T-helper 17 cell (primary cell): ENCODE data around the gene RNF151. TPM values are rescaled to one million over a fixed set of nuclear protein-coding genes. Genes with fewer than 3 reads are reported as not detected.
A peak's percentile ranks its signal among the peaks of the same experiment; 100 is the strongest.

Source experiments
- ATAC-seq: fragments of 150-1000 bp; cut with Tn5 transposase; 2 replicates; pipeline ENCODE4 v1.10.0; 2021; ENCODE audit warnings: mild to moderate bottlenecking, moderate library complexity
- DNase-seq, 3 donors: peaks; one replicate each; pipeline versions ENCODE4 v3.0.0 to v3.0.0-alpha.2; 2020 to 2021
- H3K9me3 ChIP-seq: one replicate; pipeline ENCODE4 v1.7.0; 2013; ENCODE audit warnings: low read length, mild to moderate bottlenecking; ENCODE audit not compliant: control insufficient read depth, poor library complexity, severe bottlenecking
- H3K27ac Mint-ChIP-seq: one replicate; pipeline ENCODE4 v1.8.0; 2022; ENCODE audit warnings: mild to moderate bottlenecking, moderate library complexity, mixed read lengths
- H3K27me3 Mint-ChIP-seq: one replicate; pipeline ENCODE4 v1.8.0; 2022; ENCODE audit warnings: mixed read lengths
- H3K36me3 Mint-ChIP-seq: one replicate; pipeline ENCODE4 v1.8.0; 2022; ENCODE audit warnings: low read depth, mixed read lengths
- H3K4me1 Mint-ChIP-seq: one replicate; pipeline ENCODE4 v1.8.0; 2022; ENCODE audit warnings: mild to moderate bottlenecking, mixed read lengths
- H3K4me3 Mint-ChIP-seq: one replicate; pipeline ENCODE4 v1.8.0; 2022; ENCODE audit warnings: mild to moderate bottlenecking, moderate library complexity, mixed read lengths
- total RNA-seq, 4 donors: library from RNA in 2 of 4; stranded (reverse) in 2 of 4; gene quantifications; one replicate each; pipeline ENCODE4 v1.2.3 and lab custom pipeline; 2022 to 2026

Gene RNF151
- total RNA-seq, 2 donors from 2014 or later = not detected

DNA sequence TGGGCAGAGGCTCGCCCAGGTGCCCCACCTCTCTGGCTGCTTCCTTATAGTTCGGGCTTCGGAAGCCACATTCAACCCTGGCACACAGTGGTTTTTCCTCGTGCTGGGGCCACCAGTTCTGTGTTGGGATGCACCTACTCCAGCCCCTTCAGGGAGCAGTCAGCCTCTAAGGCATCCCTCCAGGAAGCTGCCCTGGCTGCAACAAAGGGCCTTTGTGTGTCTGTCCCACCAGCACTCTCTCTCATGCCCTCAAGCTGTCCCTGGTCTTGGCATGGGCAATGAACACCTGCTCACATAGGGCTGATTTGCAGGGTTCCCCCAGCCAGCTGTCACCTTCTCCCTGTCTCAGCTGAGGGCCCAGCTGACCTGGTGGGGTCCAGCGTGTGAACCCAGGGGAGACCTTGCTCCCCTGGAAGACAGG is 15.4 kb downstream of the RNF151 start:
- Mint-ChIP-seq H3K4me3 (no peak overlapping the region), H3K4me1 (peaks cover 12% of the 10 kb centered on the region), H3K27ac (no peak overlapping the region), H3K27me3 (peaks cover 18% of the 10 kb centered on the region), H3K36me3 (no peaks in the 10 kb centered on the region)
- no peaks in the 10 kb centered on the region for H3K9me3 ChIP-seq
- ATAC-seq = no peak
- DNase-seq = no peak

- ATAC-seq (no peak), DNase-seq (no peak)
- Mint-ChIP-seq H3K27ac (no peak overlapping the region), H3K4me3 (peak overlapping the region; percentile 87), H3K4me1 (peaks cover 12% of the 10 kb centered on the region), H3K36me3 (no peaks in the 10 kb centered on the region), H3K27me3 (peaks cover 18% of the 10 kb centered on the region)
- no peaks in the 10 kb centered on the region for H3K9me3 ChIP-seq
Observed at GRCh38 chr16:1982991-1983543, 16.4 kb downstream of the RNF151 start.

- H3K4me3 Mint-ChIP-seq = peak within 1 kb of the TSS; percentile 87
- peak within 1 kb of the TSS; percentile 41 for H3K27ac Mint-ChIP-seq
- H3K36me3 Mint-ChIP-seq = no peaks in the 10 kb centered on the region
- no peaks in the 10 kb centered on the region for H3K9me3 ChIP-seq
- ATAC-seq (peak; percentile 69), DNase-seq (peak; percentile 39 to 55 (median 51))
- peaks cover 12% of the 10 kb centered on the region for H3K4me1 Mint-ChIP-seq
- H3K27me3 Mint-ChIP-seq = peaks cover 20% of the 10 kb centered on the region
Observed at GRCh38 chr16:1983544-1984346, 17.1 kb downstream of the RNF151 start, which contains the start of gene GFER. Gene GFER, plus strand, starts transcription at chr16:1984193. Its CDS starts 26 bp downstream, at chr16:1984219.

DNA sequence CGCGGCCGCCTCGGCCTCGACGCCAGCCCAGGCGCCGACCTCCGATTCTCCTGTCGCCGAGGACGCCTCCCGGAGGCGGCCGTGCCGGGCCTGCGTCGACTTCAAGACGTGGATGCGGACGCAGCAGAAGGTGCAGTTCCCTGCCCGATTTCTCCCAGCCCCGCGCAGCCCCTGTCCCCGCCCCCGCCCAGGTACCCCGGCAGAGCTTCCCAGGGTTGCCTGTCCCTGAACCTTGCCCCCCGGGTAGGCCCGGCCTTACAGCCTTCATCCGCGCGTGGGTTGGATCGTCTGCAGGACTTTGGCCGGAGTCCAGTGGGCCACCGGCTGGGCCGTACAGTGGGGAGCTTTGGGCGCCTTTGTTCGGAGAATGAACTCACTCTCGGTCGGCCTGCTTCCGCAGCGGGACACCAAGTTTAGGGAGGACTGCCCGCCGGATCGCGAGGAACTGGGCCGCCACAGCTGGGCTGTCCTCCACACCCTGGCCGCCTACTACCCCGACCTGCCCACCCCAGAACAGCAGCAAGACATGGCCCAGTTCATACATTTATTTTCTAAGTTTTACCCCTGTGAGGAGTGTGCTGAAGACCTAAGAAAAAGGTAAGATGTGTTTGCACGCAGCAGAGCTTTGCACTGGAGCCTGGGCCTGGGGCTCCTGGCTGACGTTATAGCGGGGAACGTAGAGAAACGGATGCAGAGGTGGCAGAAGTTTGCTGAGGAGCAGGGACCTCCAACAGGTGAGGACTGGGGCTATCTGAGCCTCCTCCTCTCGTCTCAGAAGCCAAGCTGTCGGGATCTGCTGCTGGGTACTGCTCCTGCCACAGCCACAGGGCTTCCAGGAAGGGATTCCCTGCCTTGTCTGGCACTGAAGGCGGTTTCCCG is 17.9 kb downstream of the RNF151 start:
- DNase-seq (no peak), ATAC-seq (peak; percentile 47)
- Mint-ChIP-seq H3K4me1 (peaks cover 14% of the 10 kb centered on the region), H3K36me3 (no peaks in the 10 kb centered on the region), H3K4me3 (peak overlapping the region; percentile 87), H3K27me3 (peaks cover 23% of the 10 kb centered on the region), H3K27ac (peak overlapping the region; percentile 41)
- no peaks in the 10 kb centered on the region for H3K9me3 ChIP-seq

DNA sequence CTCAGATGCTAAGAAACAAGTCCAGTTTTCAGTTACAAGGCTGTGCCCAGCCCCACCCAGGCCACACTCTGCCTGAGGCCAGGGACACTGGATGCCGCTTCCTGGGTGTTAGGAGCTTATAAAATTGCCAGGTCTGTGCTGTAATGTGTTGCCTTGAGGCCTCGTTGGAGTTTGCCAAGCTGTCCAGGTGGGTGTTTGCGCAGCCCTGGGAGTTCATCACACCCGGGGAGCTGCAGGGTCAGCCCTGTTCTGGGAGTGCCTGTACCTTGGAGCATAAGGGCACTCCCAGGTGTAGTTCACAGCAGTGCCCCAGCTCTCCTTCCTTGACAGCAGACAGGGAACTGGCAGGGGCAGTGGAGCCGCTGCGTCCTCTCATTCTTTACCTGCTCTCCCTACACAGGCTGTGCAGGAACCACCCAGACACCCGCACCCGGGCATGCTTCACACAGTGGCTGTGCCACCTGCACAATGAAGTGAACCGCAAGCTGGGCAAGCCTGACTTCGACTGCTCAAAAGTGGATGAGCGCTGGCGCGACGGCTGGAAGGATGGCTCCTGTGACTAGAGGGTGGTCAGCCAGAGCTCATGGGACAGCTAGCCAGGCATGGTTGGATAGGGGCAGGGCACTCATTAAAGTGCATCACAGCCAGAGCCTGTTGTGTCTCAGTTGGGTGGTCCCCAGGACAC is 19.0 kb downstream of the RNF151 start:
- Mint-ChIP-seq H3K36me3 (no peaks in the 10 kb centered on the region), H3K4me3 (peak overlapping the region; percentile 87), H3K27ac (no peak overlapping the region), H3K4me1 (peaks cover 14% of the 10 kb centered on the region), H3K27me3 (peaks cover 21% of the 10 kb centered on the region)
- ATAC-seq = no peak
- DNase-seq = no peak
- no peaks in the 10 kb centered on the region for H3K9me3 ChIP-seq

DNA sequence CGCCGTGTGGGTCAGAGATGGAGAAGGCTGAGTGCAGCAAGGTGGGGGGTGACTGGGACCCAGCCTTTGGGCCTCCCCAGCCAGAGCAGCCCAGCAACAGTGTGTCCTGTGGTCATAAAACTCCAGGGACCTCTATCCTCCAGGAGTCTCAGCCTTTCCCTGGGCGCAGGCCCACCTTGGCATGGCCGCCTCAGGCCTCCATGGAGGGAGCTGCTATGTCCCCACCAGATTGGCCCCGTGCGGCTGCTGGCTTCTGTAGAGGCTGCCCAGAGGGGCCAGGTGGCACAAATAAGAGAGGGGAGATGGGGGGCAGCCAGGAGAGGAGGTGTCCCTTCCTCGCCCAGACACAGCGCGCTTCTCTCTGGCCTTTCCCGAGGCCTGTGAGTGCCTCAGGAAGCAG is 20.5 kb downstream of the RNF151 start:
- Mint-ChIP-seq H3K27me3 (peaks cover 9% of the 10 kb centered on the region), H3K27ac (no peak overlapping the region), H3K4me1 (peaks cover 16% of the 10 kb centered on the region), H3K4me3 (no peak overlapping the region), H3K36me3 (no peaks in the 10 kb centered on the region)
- no peak for DNase-seq
- no peaks in the 10 kb centered on the region for H3K9me3 ChIP-seq
- ATAC-seq = no peak

DNA sequence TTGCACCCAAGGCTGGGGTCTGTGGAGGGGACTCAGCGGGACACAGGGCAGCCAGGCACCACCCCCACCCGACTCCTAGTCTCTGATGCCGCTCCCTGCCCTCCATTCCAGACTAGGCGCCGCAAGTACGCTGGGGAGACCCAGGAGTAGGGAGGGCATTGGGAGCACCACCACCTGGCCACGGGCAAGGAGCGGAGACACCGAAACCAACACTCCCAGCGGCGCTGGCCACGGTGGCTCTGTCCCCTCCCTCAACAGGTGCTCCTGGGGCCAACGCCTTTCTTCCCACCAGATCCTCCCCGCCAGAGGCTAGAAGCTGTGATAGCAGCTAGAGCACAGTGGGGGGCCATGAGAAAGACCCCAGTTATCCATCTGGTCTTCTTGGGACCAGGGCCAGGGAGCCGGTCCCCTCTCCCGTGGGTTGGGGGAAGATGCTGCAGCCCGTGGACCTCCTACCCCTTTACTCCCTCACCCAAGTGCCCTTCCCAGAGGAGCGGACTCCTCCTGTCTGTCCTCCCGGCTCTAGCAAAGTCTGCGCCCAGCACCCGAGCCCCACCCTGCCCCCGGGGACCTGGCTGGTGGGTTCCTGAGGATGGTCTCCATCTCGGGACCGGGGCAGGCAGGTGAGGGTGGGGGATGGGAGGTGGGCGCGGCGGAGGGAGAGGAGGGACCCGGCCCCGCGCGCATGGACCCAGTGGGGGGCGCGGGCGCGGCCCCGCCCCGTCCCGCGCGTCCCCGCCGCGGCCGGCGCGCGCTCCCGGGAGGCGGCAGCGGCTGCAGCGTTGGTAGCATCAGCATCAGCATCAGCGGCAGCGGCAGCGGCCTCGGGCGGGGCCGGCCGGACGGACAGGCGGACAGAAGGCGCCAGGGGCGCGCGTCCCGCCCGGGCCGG is 22.8 kb downstream of the RNF151 start, which contains the start of gene SYNGR3:
SYNGR3 (plus strand) TSS at position 762 of the 892 bp plus-strand sequence. CDS start 133 bp downstream, outside the sequence.
- DNase-seq (no peak), ATAC-seq (no peak)
- Mint-ChIP-seq H3K4me1 (peaks cover 12% of the 10 kb centered on the region), H3K4me3 (peak within 1 kb of the TSS; percentile 79), H3K27me3 (peaks cover 5% of the 10 kb centered on the region), H3K27ac (peak within 1 kb of the TSS; percentile 65), H3K36me3 (no peaks in the 10 kb centered on the region)
- no peaks in the 10 kb centered on the region for H3K9me3 ChIP-seq

GRCh38 chr16:1990101-1990350 is 23.4 kb downstream of the RNF151 start:
- Mint-ChIP-seq H3K27ac (no peak overlapping the region), H3K4me3 (no peak overlapping the region), H3K36me3 (no peaks in the 10 kb centered on the region), H3K27me3 (peaks cover 5% of the 10 kb centered on the region), H3K4me1 (peaks cover 9% of the 10 kb centered on the region)
- ATAC-seq (no peak), DNase-seq (no peak)
- no peaks in the 10 kb centered on the region for H3K9me3 ChIP-seq

DNA sequence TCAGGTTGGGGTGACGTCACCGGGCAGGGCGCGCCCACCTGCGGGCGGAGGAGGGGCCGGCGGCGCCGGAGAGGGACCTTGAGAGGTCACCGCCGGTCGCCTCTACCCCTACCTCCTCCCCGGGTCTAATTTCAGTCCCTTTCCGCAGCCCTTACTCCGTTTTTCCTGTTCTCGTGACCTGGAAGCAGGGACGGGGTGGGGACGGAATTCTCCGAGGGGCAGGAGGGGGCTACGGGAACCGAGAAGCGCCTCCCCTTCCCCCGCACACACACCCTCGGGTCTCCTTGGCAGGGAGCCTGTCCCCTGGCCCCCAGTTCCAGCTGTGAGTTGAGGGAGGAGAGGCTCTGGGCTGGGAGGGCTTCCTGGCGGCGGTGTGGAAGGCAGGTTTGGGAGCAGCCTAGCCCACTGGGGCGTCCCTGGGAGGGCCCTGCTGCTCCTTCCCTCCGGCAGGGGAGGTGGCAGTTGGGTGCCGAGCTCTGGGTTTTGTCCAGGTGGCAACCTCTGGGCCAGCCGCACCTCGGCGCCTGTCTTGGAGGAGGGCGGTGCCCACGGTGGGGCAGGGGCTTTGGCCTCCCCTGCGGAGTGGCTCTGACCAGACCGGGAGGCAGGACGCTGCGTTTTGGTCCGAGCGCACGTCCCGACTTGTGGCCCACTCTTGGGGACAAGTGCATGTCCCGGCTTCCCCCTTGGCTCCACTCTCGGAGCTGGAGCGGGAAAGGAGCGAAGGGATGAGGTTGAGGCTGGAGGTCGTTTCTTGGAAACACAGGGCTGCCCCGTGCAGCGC is 23.9 kb downstream of the RNF151 start:
- peaks cover 5% of the 10 kb centered on the region for H3K27me3 Mint-ChIP-seq
- H3K4me3 Mint-ChIP-seq = peak overlapping the region; percentile 79
- ATAC-seq (no peak), DNase-seq (peak in 1 of 3 donors; percentile 32)
- no peaks in the 10 kb centered on the region for H3K36me3 Mint-ChIP-seq
- peaks cover 11% of the 10 kb centered on the region for H3K4me1 Mint-ChIP-seq
- no peaks in the 10 kb centered on the region for H3K9me3 ChIP-seq
- peak overlapping the region; percentile 65 for H3K27ac Mint-ChIP-seq

GRCh38 chr16:1991135-1991551 is 24.5 kb downstream of the RNF151 start:
- Mint-ChIP-seq H3K4me3 (peak overlapping the region; percentile 75), H3K27me3 (peaks cover 5% of the 10 kb centered on the region), H3K36me3 (no peaks in the 10 kb centered on the region), H3K4me1 (peaks cover 11% of the 10 kb centered on the region), H3K27ac (peak overlapping the region; percentile 65)
- ATAC-seq = peak; percentile 35
- DNase-seq = peak in 1 of 3 donors; percentile 48
- no peaks in the 10 kb centered on the region for H3K9me3 ChIP-seq

- ATAC-seq = no peak
- peaks cover 5% of the 10 kb centered on the region for H3K27me3 Mint-ChIP-seq
- H3K4me3 Mint-ChIP-seq = peak overlapping the region; percentile 75
Observed at GRCh38 chr16:1991588-1991947, 24.9 kb downstream of the RNF151 start.

More at GRCh38 chr16:1991588-1991947, 24.9 kb downstream of the RNF151 start:
- no peak for DNase-seq
- H3K36me3 Mint-ChIP-seq = no peaks in the 10 kb centered on the region
- H3K9me3 ChIP-seq = no peaks in the 10 kb centered on the region
- peaks cover 10% of the 10 kb centered on the region for H3K4me1 Mint-ChIP-seq
- peak overlapping the region; percentile 65 for H3K27ac Mint-ChIP-seq
